T-helper 2 cell treated with Interferon-gamma antibody and Interleukin-4, amounts not matched to agents 100 ng/mL and 5 ng/mL, for 36 hours (primary cell): ENCODE results near the gene NXF1. TPM values are rescaled to one million over a fixed set of nuclear protein-coding genes. Genes with fewer than 3 reads are reported as not detected.
"Not testable (repeated sequence)": the region's sequence is repeated elsewhere in the genome, so short reads cannot be mapped to it uniquely, and the experiment has no call there.

Source experiments
- intact Hi-C: fragments of 100-400 bp; cut with micrococcal nuclease; formaldehyde crosslinking; loops from one replicate; pipeline ENCODE4 v1.15.1; 2023
- total RNA-seq: library from RNA; stranded (reverse); gene quantifications from 2 replicates; pipeline ENCODE4 v1.2.3, GENCODE V29; 2022

The NXF1 gene
- total RNA-seq, 1 donor from 2014 or later = 91.7 TPM

- intact Hi-C loops = no loop called here
These were observed 30.1 kb upstream of the NXF1 start for GRCh38 chr11:62835336-62835735.

GRCh38 chr11:62832336-62833234 is 27.3 kb upstream of the NXF1 start, which contains the start of gene TEX54:
TEX54 (minus strand) TSS chr11:62832841.
- intact Hi-C loops = loop anchor here (1.0 to 5.0 kb wide), 4 partner anchors 23 to 125 kb away; partner anchors contain the start of genes BSCL2, GNG3, TMEM179B and TMEM223

GRCh38 chr11:62831520-62832335 is 26.5 kb upstream of the NXF1 start, which contains the start of gene STX5:
STX5 (minus strand) TSS chr11:62832051; CDS start chr11:62831243, 808 bp downstream.
- intact Hi-C loops = loop anchor here (1.0 to 5.0 kb wide), 6 partner anchors 8 to 124 kb away; partner anchors contain the start of genes BSCL2, GNG3, SLC3A2 and TMEM179B

GRCh38 chr11:62830904-62831519 is 25.8 kb upstream of the NXF1 start:
- intact Hi-C loops = loop anchor here (1.0 to 5.0 kb wide), 3 partner anchors 8 to 124 kb away; partner anchors contain the start of genes BSCL2, GNG3, SLC3A2 and WDR74

- intact Hi-C loops = not testable (repeated sequence)
These were observed 22.9 kb upstream of the NXF1 start for GRCh38 chr11:62828130-62828529.

DNA sequence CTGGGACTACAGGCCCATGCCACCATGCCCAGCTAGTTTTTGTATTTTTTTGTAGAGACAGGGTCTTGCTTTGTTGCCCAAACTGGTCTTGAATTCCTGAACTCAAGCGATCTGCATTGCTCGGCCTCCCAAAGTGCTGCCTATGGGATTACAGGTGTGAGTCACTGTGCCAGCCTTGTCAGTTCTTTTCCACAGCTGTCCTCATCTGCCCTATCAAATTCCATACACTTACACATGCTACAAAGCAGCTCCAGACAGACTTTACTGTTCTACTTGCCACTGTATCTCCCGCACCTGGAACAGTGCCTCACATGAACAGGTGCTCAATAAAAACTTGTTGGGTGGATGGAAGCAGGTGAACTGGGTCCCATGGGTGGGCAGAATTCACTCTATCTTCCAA is 18.4 kb upstream of the NXF1 start:
- intact Hi-C loops = no loop called here

DNA sequence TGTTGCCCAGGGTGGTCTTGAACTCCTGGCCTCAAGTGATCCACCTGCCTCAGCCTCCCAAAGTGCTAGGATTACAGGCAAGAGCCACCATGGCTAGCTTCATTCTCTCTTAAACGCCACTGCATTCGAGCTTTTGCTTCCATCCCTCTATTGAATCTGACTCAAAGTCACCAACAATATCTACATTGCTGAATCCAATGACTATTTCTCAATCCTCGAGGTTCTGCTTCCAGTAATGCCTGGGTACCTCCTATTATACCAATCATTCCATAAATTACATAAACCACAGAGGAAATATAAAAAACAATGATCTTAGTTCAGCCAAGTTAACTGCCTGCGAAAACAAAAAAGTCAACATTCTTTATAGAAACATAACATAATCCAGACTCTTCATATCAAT is 11.9 kb upstream of the NXF1 start:
- intact Hi-C loops = no loop called here

GRCh38 chr11:62816557-62816956 is 11.3 kb upstream of the NXF1 start:
- intact Hi-C loops = no loop called here

DNA sequence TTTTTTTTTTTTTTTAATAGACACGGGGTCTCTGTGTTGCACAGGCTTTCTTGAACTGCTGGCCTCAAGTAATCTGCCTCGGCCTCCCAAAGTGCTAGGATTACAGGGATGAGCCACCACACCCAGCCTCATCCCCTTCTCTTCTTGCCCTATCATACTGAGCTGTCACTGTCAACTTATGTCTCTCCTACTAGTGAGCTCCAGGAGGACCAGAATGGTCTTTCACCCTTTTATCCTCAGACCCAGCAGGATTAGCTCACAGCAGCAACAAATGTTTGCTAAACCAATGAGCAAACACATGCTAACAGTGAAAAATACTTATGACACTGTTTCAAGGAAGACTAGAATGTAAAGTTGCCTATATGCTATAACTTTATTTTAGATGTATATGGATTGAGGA is 6.4 kb upstream of the NXF1 start:
- intact Hi-C loops = no loop called here

DNA sequence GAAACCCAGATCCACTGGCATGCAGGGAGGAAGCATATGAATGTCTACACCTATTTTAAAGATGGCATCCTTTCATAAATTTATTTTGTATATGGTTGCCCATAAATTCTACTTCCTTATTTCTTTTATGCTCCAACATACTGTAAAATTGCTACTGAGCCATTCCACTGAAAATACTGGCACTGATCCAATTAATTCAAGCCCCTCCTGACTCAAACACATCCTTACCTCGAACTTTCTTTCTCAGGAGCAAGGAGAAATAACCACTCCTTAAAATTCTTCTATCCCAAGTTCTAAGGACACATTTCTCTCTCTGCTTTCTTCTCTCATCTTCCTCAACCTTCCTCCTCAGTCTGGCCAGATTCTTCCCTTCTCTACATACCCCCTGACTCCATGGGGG is 5.5 kb upstream of the NXF1 start:
- intact Hi-C loops = no loop called here

GRCh38 chr11:62806611-62807121 is 1.4 kb upstream of the NXF1 start:
- intact Hi-C loops = no loop called here

DNA sequence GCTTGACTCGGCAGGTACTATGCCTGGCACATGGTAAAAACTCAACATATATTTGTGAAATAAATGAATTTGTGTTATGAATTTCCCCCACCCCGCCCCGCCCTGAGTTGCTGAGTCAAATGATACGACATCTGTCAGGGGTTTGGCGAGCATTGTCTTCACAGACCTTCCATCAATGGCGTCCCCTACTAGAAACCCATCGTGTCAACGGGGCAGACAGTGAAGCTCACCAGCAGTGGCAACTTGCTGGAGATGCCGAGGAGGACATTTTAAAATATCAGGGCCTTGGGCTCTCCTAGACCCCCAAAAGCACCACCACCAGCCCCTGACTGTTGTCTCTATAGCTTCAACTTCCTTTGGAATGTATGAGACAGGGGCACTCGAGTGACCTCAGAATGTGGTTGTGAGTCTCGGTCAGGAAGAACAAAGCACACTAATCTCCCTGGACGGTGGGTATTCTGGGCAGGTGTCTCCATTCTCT is 761 bp upstream of the NXF1 start:
- intact Hi-C loops = loop anchor here (1.0 kb wide), 5 partner anchors 14 to 78 kb away; partner anchors contain the start of genes SLC3A2, TMEM179B, TMEM223 and TTC9C

GRCh38 chr11:62804310-62805075 is 747 bp downstream of the NXF1 start:
- intact Hi-C loops = loop anchor here (1.0 kb wide), 5 partner anchors 12 to 76 kb away; partner anchors contain the start of genes SLC3A2, TMEM179B, TMEM223 and TTC9C

DNA sequence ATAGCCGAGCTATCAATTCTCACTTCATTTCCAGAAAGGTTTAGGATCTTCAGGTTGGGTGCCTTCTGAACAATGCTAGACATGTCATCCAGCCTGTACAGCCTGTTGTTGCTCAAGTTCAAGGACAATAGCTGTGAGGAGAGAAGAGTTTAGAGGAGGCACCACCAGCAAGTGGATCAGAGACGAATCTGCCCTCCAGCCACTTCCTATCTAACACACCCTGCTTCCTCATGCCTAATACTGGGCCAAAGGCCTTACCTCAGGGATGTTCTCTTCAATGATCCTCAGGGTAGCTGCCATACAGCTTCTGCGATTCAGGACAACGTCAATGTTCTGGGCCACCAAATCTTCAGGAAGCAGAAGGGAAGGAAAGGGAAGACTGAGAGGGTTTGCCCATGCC is 4.2 kb downstream of the NXF1 start:
- intact Hi-C loops = no loop called here

- intact Hi-C loops = no loop called here
These were observed 5.8 kb downstream of the NXF1 start for GRCh38 chr11:62799486-62799885.

GRCh38 chr11:62796281-62796680 is 9.0 kb downstream of the NXF1 start:
- intact Hi-C loops = no loop called here

DNA sequence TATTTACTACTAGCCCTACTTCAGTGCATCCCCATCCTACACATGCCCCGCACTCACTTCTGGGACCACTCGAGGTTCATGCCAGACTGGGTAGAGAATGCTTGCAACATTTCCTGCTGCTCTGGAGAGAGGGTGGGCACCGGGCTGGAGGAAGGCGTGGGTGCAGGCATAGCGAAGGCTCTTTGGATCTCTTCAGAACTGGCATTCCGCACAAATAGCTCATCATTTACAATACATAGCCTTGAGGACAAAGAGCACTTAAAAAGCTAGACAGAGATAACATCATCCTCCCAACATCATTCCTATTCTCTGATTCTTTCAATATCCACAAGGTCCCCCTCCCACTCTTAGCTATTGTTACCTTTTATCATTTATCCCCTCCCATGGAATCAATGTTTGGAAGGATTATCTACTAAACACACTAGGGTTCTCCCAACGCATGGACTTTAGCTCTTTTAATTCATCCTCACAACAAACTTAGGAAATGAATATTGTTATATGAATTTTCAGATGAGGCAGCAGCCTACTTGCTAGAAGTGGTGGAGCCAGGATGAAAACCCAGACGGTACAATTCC is 11.0 kb downstream of the NXF1 start:
- intact Hi-C loops = no loop called here

- intact Hi-C loops = loop anchor here (1.0 kb wide), 3 partner anchors 13 to 65 kb away; partner anchors contain the start of genes HNRNPUL2, NXF1, STX5 and TEX54
These were observed 13.1 kb downstream of the NXF1 start for GRCh38 chr11:62792202-62792575.

DNA sequence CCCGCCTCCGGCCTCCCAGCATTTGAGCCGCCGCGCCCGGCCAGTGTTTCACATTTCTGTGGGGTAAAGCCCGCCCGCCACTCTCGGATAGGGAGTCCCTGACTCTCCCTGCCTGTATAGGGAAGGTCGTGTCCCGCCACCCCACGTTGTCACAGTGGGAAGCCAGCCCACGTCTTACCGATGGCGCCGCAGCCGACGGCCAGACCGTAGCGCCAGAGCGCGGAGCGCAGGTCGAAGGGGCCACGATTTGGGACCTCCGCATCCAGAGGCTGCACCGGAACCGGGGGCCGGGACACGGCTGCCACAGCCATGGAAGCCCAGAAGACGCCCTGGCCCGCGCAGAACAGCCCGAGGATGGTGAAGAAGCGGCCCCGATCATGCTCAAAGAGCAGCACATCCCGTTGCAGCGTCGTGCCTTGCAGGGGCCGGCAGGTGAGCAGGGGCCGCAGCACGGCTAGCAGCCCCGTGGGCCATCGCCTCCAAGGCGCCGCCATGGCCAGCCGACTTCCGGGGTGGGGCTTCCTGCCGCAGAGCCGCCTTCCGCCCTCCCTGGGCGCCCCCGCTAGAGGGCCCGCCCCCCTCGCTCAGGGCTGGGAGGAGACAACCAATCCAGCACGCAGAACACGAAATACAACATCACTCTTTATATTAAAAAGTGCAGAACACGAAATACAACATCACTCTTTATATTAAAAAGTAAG is 13.6 kb downstream of the NXF1 start, which contains the start of gene TMEM223:
Gene TMEM223 (minus strand): TSS at position 506 of the 701 bp plus-strand sequence. CDS start 12 bp downstream, at position 494.
- intact Hi-C loops = loop anchor here (1.0 kb wide), 4 partner anchors 14 to 90 kb away; partner anchors contain the start of genes HNRNPUL2, NXF1, STX5 and TEX54
